Measurements from ENCODE around the gene TMEM271. TPM values are rescaled to one million over a fixed set of nuclear protein-coding genes. Genes with fewer than 3 reads are reported as not detected.
"Not testable (repeated sequence)": the region's sequence is repeated elsewhere in the genome, so short reads cannot be mapped to it uniquely, and the experiment has no call there.

Gene TMEM271
- total RNA-seq, 2 experiments from 2014 or later, result not detected

GRCh38 chr4:601612-602558, 25.8 kb upstream of the TMEM271 start:
- H3K4me3 Mint-ChIP-seq, result no peak overlapping the region
- peaks cover 27% of the 10 kb centered on the region for H3K27me3 Mint-ChIP-seq
- H3K4me1 Mint-ChIP-seq (ENCODE audit: low read depth), result peaks cover 4% of the 10 kb centered on the region
- intact Hi-C loops (cut with micrococcal nuclease), result loop anchor here (2.0 kb wide), 1 partner anchor 73 kb away; the partner anchor contains the start of genes ATP5ME and MYL5
- no peaks in the 10 kb centered on the region for H3K36me3 Mint-ChIP-seq
- no peak for DNase-seq
- no peaks in the 10 kb centered on the region for H3K9me3 Mint-ChIP-seq
- H3K27ac Mint-ChIP-seq, result no peak overlapping the region
- POLR2A ChIA-PET, result no interaction called here
- CTCF ChIA-PET, result interaction anchor here (0.7 to 1.3 kb wide), 3 partner anchors 63 to 140 kb away, joined by 3 to 10 read pairs (median 4); partner anchors contain the start of genes ATP5ME and MYL5

GRCh38 chr4:600850-601515, 24.9 kb upstream of the TMEM271 start:
- H3K27me3 Mint-ChIP-seq, result peaks cover 27% of the 10 kb centered on the region
- no peaks in the 10 kb centered on the region for H3K36me3 Mint-ChIP-seq
- peaks cover 4% of the 10 kb centered on the region for H3K4me1 Mint-ChIP-seq (ENCODE audit: low read depth)
- H3K9me3 Mint-ChIP-seq, result no peaks in the 10 kb centered on the region
- POLR2A ChIA-PET, result no interaction called here
- no peak overlapping the region for H3K4me3 Mint-ChIP-seq
- CTCF ChIA-PET, result interaction anchor here (0.7 kb wide), 2 partner anchors 21 to 64 kb away, joined by 3 read pairs; no protein-coding TSS in a partner anchor
- DNase-seq, result peak; percentile 78
- intact Hi-C loops (cut with micrococcal nuclease), result no loop called here
- H3K27ac Mint-ChIP-seq, result no peak overlapping the region

DNA sequence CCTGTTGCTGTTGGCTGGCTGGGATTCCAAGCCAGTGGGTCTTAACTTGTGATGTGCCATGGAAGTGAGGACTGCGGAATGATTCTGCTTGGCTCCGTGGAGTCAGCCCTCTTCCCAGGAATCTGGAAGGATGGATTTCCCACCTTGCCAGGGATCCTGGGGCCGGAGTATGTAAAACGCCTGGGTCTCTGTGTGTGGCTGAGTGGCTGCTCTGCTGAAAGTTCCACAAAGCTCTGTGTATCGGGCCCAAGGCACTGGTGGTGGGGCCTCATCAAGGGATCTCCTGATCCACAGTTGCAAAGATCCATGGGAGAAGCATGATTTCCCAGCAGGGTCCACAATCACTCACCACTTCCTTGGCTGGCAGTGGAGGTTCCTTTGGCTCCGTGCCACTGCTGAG, 24.1 kb upstream of the TMEM271 start:
- intact Hi-C loops (cut with micrococcal nuclease), result no loop called here
- H3K27me3 Mint-ChIP-seq, result peaks cover 25% of the 10 kb centered on the region
- no peaks in the 10 kb centered on the region for H3K9me3 Mint-ChIP-seq
- ChIA-PET CTCF (no interaction called here), POLR2A (interaction anchor here (0.6 kb wide), 1 partner anchor 13 kb away, joined by 4 read pairs; no protein-coding TSS in a partner anchor)
- peaks cover 4% of the 10 kb centered on the region for H3K4me1 Mint-ChIP-seq (ENCODE audit: low read depth)
- H3K4me3 Mint-ChIP-seq, result no peak overlapping the region
- no peaks in the 10 kb centered on the region for H3K36me3 Mint-ChIP-seq
- H3K27ac Mint-ChIP-seq, result no peak overlapping the region
- DNase-seq, result no peak

DNA sequence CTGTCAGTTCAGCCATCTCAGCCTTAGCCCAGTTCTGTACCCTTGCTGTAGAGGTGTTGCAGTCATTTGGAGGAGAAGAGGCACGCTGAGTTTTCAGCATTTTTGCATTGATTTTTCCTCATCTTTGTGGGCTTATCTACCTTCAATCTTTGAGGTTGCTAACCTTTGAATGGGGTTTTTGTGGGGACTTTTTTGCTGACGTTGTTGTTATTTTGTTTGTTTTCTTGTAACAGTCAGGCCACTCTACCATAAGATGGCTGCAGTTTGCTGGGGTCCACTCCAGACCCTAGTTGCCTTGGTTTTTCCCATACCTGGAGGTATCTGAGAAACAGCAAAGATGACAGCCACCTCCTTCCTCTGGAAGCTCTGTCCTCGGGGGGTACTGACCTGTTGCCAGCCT, 22.8 kb upstream of the TMEM271 start:
- Mint-ChIP-seq H3K4me1 (ENCODE audit: low read depth) (peaks cover 2% of the 10 kb centered on the region), H3K36me3 (no peaks in the 10 kb centered on the region), H3K9me3 (peaks cover 7% of the 10 kb centered on the region), H3K27ac (no peak overlapping the region), H3K27me3 (peaks cover 27% of the 10 kb centered on the region), H3K4me3 (no peak overlapping the region)
- intact Hi-C loops (cut with micrococcal nuclease), result no loop called here
- CTCF ChIA-PET, result no interaction called here
- POLR2A ChIA-PET, result no interaction called here
- no peak for DNase-seq

- DNase-seq, result no peak
- peaks cover 3% of the 10 kb centered on the region for H3K36me3 Mint-ChIP-seq
Measured at GRCh38 chr4:592825-593520, 16.9 kb upstream of the TMEM271 start.

DNA sequence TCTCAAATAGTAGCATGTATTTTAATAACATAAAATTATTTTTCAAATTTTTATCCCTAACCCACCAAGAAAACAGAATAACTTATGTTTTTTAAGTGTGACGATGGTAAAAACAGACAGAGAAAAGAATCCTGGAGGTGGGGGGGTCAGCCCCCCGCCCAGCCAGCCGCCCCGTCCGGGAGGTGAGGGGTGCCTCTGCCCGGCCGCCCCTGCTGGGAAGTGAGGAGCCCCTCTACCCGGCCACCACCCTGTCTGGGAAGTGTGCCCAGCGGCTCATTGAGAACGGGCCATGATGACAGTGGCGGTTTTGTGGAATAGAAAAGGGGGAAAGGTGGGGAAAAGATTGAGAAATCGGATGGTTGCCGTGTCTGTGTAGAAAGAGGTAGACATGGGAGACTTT, 16.1 kb upstream of the TMEM271 start:
- H3K4me3 Mint-ChIP-seq; H3K27ac Mint-ChIP-seq; H3K4me1 Mint-ChIP-seq (ENCODE audit: low read depth); DNase-seq; H3K36me3 Mint-ChIP-seq; intact Hi-C loops (cut with micrococcal nuclease); POLR2A ChIA-PET; CTCF ChIA-PET; H3K9me3 Mint-ChIP-seq: not testable (repeated sequence)
- peaks cover 11% of the 10 kb centered on the region for H3K27me3 Mint-ChIP-seq

More at GRCh38 chr4:592825-593520, 16.9 kb upstream of the TMEM271 start:
- intact Hi-C loops (cut with micrococcal nuclease), result no loop called here
- H3K27ac Mint-ChIP-seq, result no peak overlapping the region
- H3K27me3 Mint-ChIP-seq, result peaks cover 14% of the 10 kb centered on the region
- CTCF ChIA-PET, result no interaction called here
- POLR2A ChIA-PET, result no interaction called here
- no peak overlapping the region for H3K4me3 Mint-ChIP-seq
- peaks cover 7% of the 10 kb centered on the region for H3K9me3 Mint-ChIP-seq
- H3K4me1 Mint-ChIP-seq (ENCODE audit: low read depth), result no peaks in the 10 kb centered on the region

DNA sequence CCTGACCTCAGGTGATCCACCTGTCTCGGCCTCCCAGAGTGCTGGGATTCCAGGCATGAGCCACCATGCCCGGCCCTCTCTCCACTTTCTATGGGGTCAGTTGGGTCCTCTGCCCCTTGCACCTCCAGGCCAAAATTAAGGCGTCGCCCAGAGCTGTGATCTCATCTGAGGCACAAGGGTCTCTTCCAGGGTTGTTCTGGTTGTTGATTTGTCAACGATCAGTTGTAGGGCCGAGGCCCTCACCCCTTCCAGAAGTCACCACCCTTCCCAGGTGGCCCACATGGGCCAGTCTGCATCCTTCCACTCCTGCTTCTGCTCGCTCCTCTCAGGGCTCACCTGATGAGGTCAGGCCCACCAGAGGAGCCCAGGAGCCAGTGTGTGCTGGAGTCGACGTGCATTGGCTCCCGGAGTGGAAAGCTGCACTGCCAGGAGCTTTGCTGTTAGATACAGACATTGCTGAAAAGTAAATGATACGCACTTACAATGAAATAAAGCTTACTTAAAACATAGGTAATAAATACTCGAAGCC, 14.3 kb upstream of the TMEM271 start:
- DNase-seq, result no peak
- Mint-ChIP-seq H3K4me3 (no peak overlapping the region), H3K27me3 (peaks cover 12% of the 10 kb centered on the region), H3K4me1 (ENCODE audit: low read depth) (no peaks in the 10 kb centered on the region), H3K36me3 (peaks cover 3% of the 10 kb centered on the region), H3K9me3 (peaks cover 7% of the 10 kb centered on the region), H3K27ac (no peak overlapping the region)
- ChIA-PET POLR2A (no interaction called here), CTCF (no interaction called here)
- intact Hi-C loops (cut with micrococcal nuclease), result no loop called here

- intact Hi-C loops (cut with micrococcal nuclease), result no loop called here
- H3K27me3 Mint-ChIP-seq, result peaks cover 11% of the 10 kb centered on the region
- H3K4me1 Mint-ChIP-seq (ENCODE audit: low read depth), result no peaks in the 10 kb centered on the region
- peaks cover 3% of the 10 kb centered on the region for H3K36me3 Mint-ChIP-seq
- no peak overlapping the region for H3K27ac Mint-ChIP-seq
- DNase-seq, result no peak
- H3K4me3 Mint-ChIP-seq, result no peak overlapping the region
- peaks cover 3% of the 10 kb centered on the region for H3K9me3 Mint-ChIP-seq
- CTCF ChIA-PET, result no interaction called here
- POLR2A ChIA-PET, result no interaction called here
Measured at GRCh38 chr4:589219-589963, 13.3 kb upstream of the TMEM271 start.

DNA sequence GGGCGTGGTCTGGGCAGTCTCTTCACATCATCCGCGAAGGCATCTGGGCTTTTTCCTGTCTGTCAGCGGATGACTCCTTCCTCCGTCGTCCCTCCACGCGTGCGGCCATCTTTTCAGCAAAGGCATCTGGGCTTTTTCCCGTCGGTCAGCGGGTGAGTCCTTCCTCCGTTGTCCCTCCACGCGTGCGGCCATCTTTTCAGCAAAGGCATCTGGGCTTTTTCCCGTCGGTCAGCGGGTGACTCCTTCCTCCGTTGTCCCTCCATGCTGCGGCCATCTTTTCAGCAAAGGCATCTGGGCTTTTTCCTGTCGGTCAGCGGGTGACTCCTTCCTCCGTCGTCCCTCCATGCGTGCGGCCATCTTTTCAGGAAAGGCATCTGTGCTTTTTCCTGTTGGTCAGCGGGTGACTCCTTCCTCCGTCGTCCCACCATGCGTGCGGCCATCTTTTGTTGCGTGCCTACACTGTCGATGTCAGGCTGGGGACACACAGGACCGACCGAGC, 12.3 kb upstream of the TMEM271 start:
- no peak overlapping the region for H3K27ac Mint-ChIP-seq

GRCh38 chr4:587671-588350, 11.7 kb upstream of the TMEM271 start:
- Mint-ChIP-seq H3K27ac (no peak overlapping the region), H3K9me3 (peaks cover 8% of the 10 kb centered on the region), H3K4me3 (no peak overlapping the region), H3K4me1 (ENCODE audit: low read depth) (no peaks in the 10 kb centered on the region), H3K27me3 (peaks cover 14% of the 10 kb centered on the region), H3K36me3 (peaks cover 5% of the 10 kb centered on the region)
- POLR2A ChIA-PET, result no interaction called here
- CTCF ChIA-PET, result no interaction called here
- intact Hi-C loops (cut with micrococcal nuclease), result no loop called here
- DNase-seq, result no peak

More for the DNA sequence above, 12.3 kb upstream of the TMEM271 start:
- Mint-ChIP-seq H3K27me3 (peaks cover 14% of the 10 kb centered on the region), H3K4me3 (no peak overlapping the region), H3K36me3 (peaks cover 5% of the 10 kb centered on the region), H3K4me1 (ENCODE audit: low read depth) (no peaks in the 10 kb centered on the region), H3K9me3 (peaks cover 8% of the 10 kb centered on the region)
- CTCF ChIA-PET, result no interaction called here
- intact Hi-C loops (cut with micrococcal nuclease), result no loop called here
- POLR2A ChIA-PET, result no interaction called here
- no peak for DNase-seq

GRCh38 chr4:583820-584219, 7.7 kb upstream of the TMEM271 start:
- Mint-ChIP-seq H3K27ac (no peak overlapping the region), H3K27me3 (peaks cover 34% of the 10 kb centered on the region), H3K4me1 (ENCODE audit: low read depth) (no peaks in the 10 kb centered on the region), H3K4me3 (no peak overlapping the region), H3K36me3 (peaks cover 5% of the 10 kb centered on the region), H3K9me3 (peaks cover 12% of the 10 kb centered on the region)
- POLR2A ChIA-PET, result interaction anchor here (0.5 kb wide), 1 partner anchor 293 kb away, joined by 3 read pairs; no protein-coding TSS in a partner anchor
- CTCF ChIA-PET, result no interaction called here
- no peak for DNase-seq
- intact Hi-C loops (cut with micrococcal nuclease), result no loop called here

Measured in activated CD4-positive, alpha-beta memory T cell treated with anti-CD3 and anti-CD28 coated beads for 36 hours (primary cell).